Neural cell (in vitro differentiated cells): Measurements from ENCODE around the gene BST2. TPM values are rescaled to one million over a fixed set of nuclear protein-coding genes. Genes with fewer than 3 reads are reported as not detected.

ENCODE experiments used
- H2AFZ ChIP-seq: fragments of 200-600, 300-800 bp; sonication (generic), shearing (Covaris generic); 2 replicates; pipeline ENCODE4 v1.6.0; 2014; ENCODE audit warnings: low read depth, mild to moderate bottlenecking, antibody characterized with exemption, low read length, moderate library complexity
- H3F3A ChIP-seq: fragments of 200-600 bp; shearing (Covaris generic); 2 replicates; pipeline ENCODE4 v1.6.1; 2016; ENCODE audit warnings: mild to moderate bottlenecking, moderate library complexity, mixed read lengths, antibody characterized with exemption, low read length; ENCODE audit not compliant: insufficient read depth, poor library complexity, severe bottlenecking
- H3K27ac ChIP-seq: fragments of 200-600, 300-800 bp; sonication (generic), shearing (Covaris generic); 2 replicates; pipeline ENCODE4 v1.5.1; 2014; ENCODE audit warnings: mild to moderate bottlenecking, low read length, moderate library complexity
- H3K27me3 ChIP-seq: fragments of 300-800, 200-600 bp; sonication (generic), shearing (Covaris generic); 2 replicates; pipeline ENCODE4 v1.6.0; 2014; ENCODE audit warnings: mild to moderate bottlenecking, low read depth, low read length, moderate library complexity; ENCODE audit not compliant: insufficient read depth
- H3K36me3 ChIP-seq: fragments of 300-800, 200-600 bp; sonication (generic), shearing (Covaris generic); 2 replicates; pipeline ENCODE4 v1.5.1; 2014; ENCODE audit warnings: mild to moderate bottlenecking, antibody characterized with exemption, low read length, moderate library complexity; ENCODE audit not compliant: insufficient read depth
- H3K4me2 ChIP-seq: fragments of 300-800, 200-600 bp; sonication (generic), shearing (Covaris generic); 2 replicates; pipeline ENCODE4 v1.6.0; 2014; ENCODE audit warnings: mild to moderate bottlenecking, low read length
- H3K4me3 ChIP-seq: fragments of 300-800, 200-600 bp; sonication (generic), shearing (Covaris generic); 2 replicates; pipeline ENCODE4 v1.5.1; 2014; ENCODE audit warnings: mild to moderate bottlenecking, low read length, moderate library complexity
- H3K79me2 ChIP-seq: fragments of 200-600 bp; shearing (Covaris generic); replicated peaks from 2 replicates; pipeline ENCODE4 v1.6.0; 2014; ENCODE audit warnings: mild to moderate bottlenecking, low read length, moderate library complexity; ENCODE audit not compliant: insufficient read depth
- H3K9ac ChIP-seq: fragments of 300-800, 200-600 bp; sonication (generic), shearing (Covaris generic); 2 replicates; pipeline ENCODE4 v1.6.1; 2016; ENCODE audit warnings: mild to moderate bottlenecking, low read length, mixed read lengths
- H3K9me2 ChIP-seq: fragments of 200-600 bp; shearing (Covaris generic); 2 replicates; pipeline ENCODE4 v1.6.1; 2016; ENCODE audit warnings: mild to moderate bottlenecking, low read length, mixed read lengths; ENCODE audit not compliant: insufficient read depth
- H3K9me3 ChIP-seq: fragments of 200-600, 300-800 bp; sonication (generic), shearing (Covaris generic); 2 replicates; pipeline ENCODE4 v1.6.1; 2016; ENCODE audit warnings: mild to moderate bottlenecking, mixed run types, low read length, moderate library complexity, mixed read lengths
- H4K20me1 ChIP-seq: fragments of 200-600 bp; shearing (Covaris generic); 2 replicates; pipeline ENCODE4 v1.6.1; 2016; ENCODE audit warnings: mild to moderate bottlenecking, mixed run types; ENCODE audit not compliant: insufficient read depth
- CTCF ChIP-seq: fragments of 450-650 bp; IDR thresholded peaks from 2 replicates; pipeline ENCODE4 v1.5.1; 2014; ENCODE audit warnings: antibody characterized with exemption, mild to moderate bottlenecking, moderate library complexity; ENCODE audit not compliant: poor library complexity, severe bottlenecking
- EP300 ChIP-seq: fragments of 450-650 bp; conservative IDR thresholded peaks from 2 replicates; pipeline ENCODE4 v1.6.1; 2014; ENCODE audit warnings: antibody characterized with exemption, mild to moderate bottlenecking, moderate library complexity; ENCODE audit not compliant: poor library complexity, severe bottlenecking
- EZH2 ChIP-seq: fragments of 200-600, 300-800 bp; shearing (Covaris generic), sonication (generic); IDR thresholded peaks from 2 replicates; pipeline ENCODE4 v1.6.1; 2014; ENCODE audit warnings: antibody characterized with exemption, low read length, borderline replicate concordance, mild to moderate bottlenecking; ENCODE audit not compliant: insufficient read depth, poor library complexity, severe bottlenecking
- MXI1 ChIP-seq: fragments of 450-650 bp; conservative IDR thresholded peaks from 2 replicates; pipeline ENCODE4 v1.6.1; 2014; ENCODE audit warnings: antibody characterized with exemption, mild to moderate bottlenecking; ENCODE audit not compliant: poor library complexity, severe bottlenecking
- POLR2AphosphoS5 ChIP-seq: IDR thresholded peaks from 2 replicates; pipeline ENCODE4 v1.6.1; 2012
- RAD21 ChIP-seq: fragments of 450-650 bp; conservative IDR thresholded peaks from 2 replicates; pipeline ENCODE4 v1.6.1; 2014; ENCODE audit warnings: antibody characterized with exemption, mild to moderate bottlenecking, moderate library complexity
- REST ChIP-seq: IDR thresholded peaks from 2 replicates; pipeline ENCODE4 v1.6.1; 2012; ENCODE audit warnings: borderline replicate concordance
- SMC3 ChIP-seq: fragments of 450-650 bp; conservative IDR thresholded peaks from 2 replicates; pipeline ENCODE4 v1.6.1; 2014; ENCODE audit warnings: antibody characterized with exemption, mild to moderate bottlenecking, moderate library complexity; ENCODE audit not compliant: poor library complexity
- TAF1 ChIP-seq: IDR thresholded peaks from 2 replicates; pipeline ENCODE4 v1.6.1; 2012; ENCODE audit warnings: low read depth
- polyA plus RNA-seq: library from polyadenylated mRNA; depleted of rRNA; stranded (reverse); fragments of >200 nt; gene quantifications from 2 replicates; pipeline ENCODE4 v1.2.3, GENCODE V29; 2014

BST2 gene
- polyA plus RNA-seq, 1 donor from 2014 or later = not detected

- H3K9ac ChIP-seq = peak within 1 kb of the TSS; percentile 69
- H3F3A ChIP-seq = peaks cover 3% of the 10 kb centered on the region
- H3K9me2 ChIP-seq = no peaks in the 10 kb centered on the region
- H3K9me3 ChIP-seq = no peaks in the 10 kb centered on the region
- H3K4me2 ChIP-seq = peak within 1 kb of the TSS; percentile 27
- TF ChIP-seq TAF1 (no peak), RAD21 (peak; percentile 17), CTCF (peak; percentile 29), REST (no peak), MXI1 (peak; percentile 87), POLR2AphosphoS5 (peak; percentile 54), EP300 (peak; percentile 51)
- H3K79me2 ChIP-seq = no peaks in the 10 kb centered on the region
- peak within 1 kb of the TSS; percentile 78 for H3K27ac ChIP-seq
- H4K20me1 ChIP-seq = no peaks in the 10 kb centered on the region
- H3K27me3 ChIP-seq = no peaks in the 10 kb centered on the region
- H3K4me3 ChIP-seq = peak within 1 kb of the TSS; percentile 92
- H3K36me3 ChIP-seq = no peaks in the 10 kb centered on the region
- H2AFZ ChIP-seq = peak within 1 kb of the TSS; percentile 93
Observed at GRCh38 chr19:17419621-17420474, 14.4 kb upstream of the BST2 start, which contains the start of gene MVB12A. MVB12A (plus strand) TSS chr19:17420047; CDS start chr19:17420136, 89 bp downstream.

GRCh38 chr19:17419154-17419620 lies 13.8 kb upstream of the BST2 start:
- Histone ChIP-seq H4K20me1 (no peaks in the 10 kb centered on the region), H3K4me2 (peak overlapping the region; percentile 27), H3K9ac (peak overlapping the region; percentile 56)

More at GRCh38 chr19:17419154-17419620, 13.8 kb upstream of the BST2 start:
- peak overlapping the region; percentile 92 for H3K4me3 ChIP-seq
- no peaks in the 10 kb centered on the region for H3K27me3 ChIP-seq
- TF ChIP-seq MXI1 (no peak), SMC3 (no peak), EP300 (no peak), TAF1 (no peak), CTCF (no peak), REST (no peak), EZH2 (no peak), POLR2AphosphoS5 (no peak), RAD21 (no peak)
- peak overlapping the region; percentile 78 for H3K27ac ChIP-seq
- peak overlapping the region; percentile 78 for H2AFZ ChIP-seq
- no peaks in the 10 kb centered on the region for H3K9me2 ChIP-seq
- H3K79me2 ChIP-seq = no peaks in the 10 kb centered on the region
- no peaks in the 10 kb centered on the region for H3K9me3 ChIP-seq
- H3F3A ChIP-seq = peaks cover 3% of the 10 kb centered on the region
- H3K36me3 ChIP-seq = no peaks in the 10 kb centered on the region
